GM21723 (cell line): Measurements from ENCODE around the gene AHCTF1.
A peak's percentile ranks its signal among the peaks of the same experiment; 100 is the strongest.

Source experiments
- ATAC-seq: cut with Tn5 transposase; IDR thresholded peaks from one replicate; pipeline ENCODE4 v1.9.1; 2021; ENCODE audit warnings: mild to moderate bottlenecking, moderate library complexity; ENCODE audit not compliant: unreplicated experiment

Gene AHCTF1

GRCh38 chr1:246931549-246932365 lies at the start of gene AHCTF1:
TSS of gene AHCTF1 (minus strand) at chr1:246931948. CDS start at chr1:246918370, 13,578 bp downstream.
- peak; percentile 92 for ATAC-seq

GRCh38 chr1:246978785-246979184 lies 47.0 kb upstream of the AHCTF1 start:
- ATAC-seq, result no peak

GRCh38 chr1:246978281-246978680 lies 46.5 kb upstream of the AHCTF1 start:
- ATAC-seq, result no peak

- no peak for ATAC-seq
These were observed 40.2 kb upstream of the AHCTF1 start for GRCh38 chr1:246971969-246972368.

GRCh38 chr1:246971090-246971721 lies 39.5 kb upstream of the AHCTF1 start:
- no peak for ATAC-seq

- no peak for ATAC-seq
These were observed 37.9 kb upstream of the AHCTF1 start for GRCh38 chr1:246969621-246970020.

- no peak for ATAC-seq
These were observed 34.8 kb upstream of the AHCTF1 start for GRCh38 chr1:246966502-246966901.

- ATAC-seq, result no peak
These were observed 28.4 kb upstream of the AHCTF1 start for GRCh38 chr1:246959944-246960693.

GRCh38 chr1:246954126-246954525 lies 22.4 kb upstream of the AHCTF1 start:
- ATAC-seq, result no peak

- ATAC-seq, result no peak
These were observed 19.7 kb upstream of the AHCTF1 start for GRCh38 chr1:246951413-246951812.

GRCh38 chr1:246949956-246950355 lies 18.2 kb upstream of the AHCTF1 start:
- no peak for ATAC-seq

GRCh38 chr1:246947255-246947654 lies 15.5 kb upstream of the AHCTF1 start:
- ATAC-seq, result no peak

GRCh38 chr1:246946366-246946765 lies 14.6 kb upstream of the AHCTF1 start:
- ATAC-seq, result no peak

- no peak for ATAC-seq
These were observed 3.0 kb upstream of the AHCTF1 start for GRCh38 chr1:246934765-246935164.

- ATAC-seq, result no peak
These were observed 2.1 kb upstream of the AHCTF1 start for GRCh38 chr1:246933893-246934292.

GRCh38 chr1:246932366-246932700 lies 585 bp upstream of the AHCTF1 start:
- no peak for ATAC-seq

GRCh38 chr1:246930830-246931548 lies 759 bp downstream of the AHCTF1 start:
- ATAC-seq, result peak; percentile 30

- ATAC-seq, result no peak
These were observed 5.6 kb downstream of the AHCTF1 start for GRCh38 chr1:246925997-246926626.

- no peak for ATAC-seq
These were observed 7.8 kb downstream of the AHCTF1 start for GRCh38 chr1:246923900-246924299.

- ATAC-seq, result no peak
These were observed 8.3 kb downstream of the AHCTF1 start for GRCh38 chr1:246923482-246923881.

- no peak for ATAC-seq
These were observed 10.3 kb downstream of the AHCTF1 start for GRCh38 chr1:246921481-246921880.
